K562 (cell line): ENCODE data around the gene TRIOBP. TPM values are rescaled to one million over a fixed set of nuclear protein-coding genes. Genes with fewer than 3 reads are reported as not detected.

ENCODE experiments used
- ATF7 ChIP-seq: fragments of 450-650 bp; IDR thresholded peaks from 2 replicates; pipeline ENCODE4 v1.7.1; 2014; ENCODE audit warnings: mild to moderate bottlenecking, moderate library complexity
- CHD2 ChIP-seq: IDR thresholded peaks from 2 replicates; pipeline ENCODE4 v1.6.1; 2011; ENCODE audit warnings: low read depth, low read length
- DNMT1 ChIP-seq: fragments of 450-650 bp; IDR thresholded peaks from 2 replicates; pipeline ENCODE4 v1.6.1; 2016; ENCODE audit warnings: antibody characterized with exemption, mild to moderate bottlenecking
- KDM4B ChIP-seq, 2 experiments: fragments of 450-650 bp in 1 of 2; sonication (generic) in 1 of 2; IDR thresholded peaks; 2 replicates each; pipeline ENCODE4 v1.6.1; 2016 to 2017; ENCODE audit warnings: borderline replicate concordance in 2 of 2, antibody characterized with exemption in 1 of 2, low read depth in 1 of 2, mild to moderate bottlenecking in 1 of 2
- KLF13 ChIP-seq: fragments of 450-650 bp; IDR thresholded peaks from 2 replicates; pipeline ENCODE4 v1.6.1; 2016; ENCODE audit warnings: missing genetic modification characterization, low read depth, mild to moderate bottlenecking, missing compliant biosample characterization, moderate library complexity, borderline replicate concordance
- POLR2A ChIP-seq: fragments of 450-650 bp; conservative IDR thresholded peaks from 2 replicates; pipeline ENCODE4 v1.6.1; 2016
- TEAD4 ChIP-seq, 2 experiments: sonication (generic) in 1 of 2; formaldehyde crosslinking in 1 of 2; IDR thresholded peaks; 2 replicates each; pipeline versions ENCODE4 v1.6.1 to v1.8.0; 2012 to 2022; ENCODE audit warnings: borderline replicate concordance in 1 of 2, inconsistent platforms in 1 of 2, low read length in 1 of 2, mild to moderate bottlenecking in 1 of 2, missing genetic modification reagents in 1 of 2
- ZFX ChIP-seq: sonication (generic); formaldehyde crosslinking; IDR thresholded peaks from 2 replicates; pipeline ENCODE4 v1.8.0; 2022; ENCODE audit warnings: mild to moderate bottlenecking, missing genetic modification reagents, moderate library complexity
- polyA plus RNA-seq, 8 experiments: library from polyadenylated mRNA; depleted of rRNA in 4 of 8; stranded (reverse) in 5 of 8; unstranded in 3 of 8; fragments of >200 nt; fragmentation: Nextera tagmentation in 2 of 8; fragmentation: Illumina TruSeq in 1 of 8; extraction: Ambion mirVana in 2 of 8; extraction: Trizol in 1 of 8; gene quantifications; 2 replicates each; pipeline versions ENCODE4 v1.2.1 to v1.2.3, GENCODE V29; 2011 to 2014; ENCODE audit warnings: inconsistent platforms in 1 of 8, missing spikeins in 1 of 8
- total RNA-seq, 7 experiments: library from RNA; depleted of rRNA in 6 of 7; stranded (reverse); fragments of >200 nt in 6 of 7; fragmentation: Illumina TruSeq in 2 of 7; extraction: Trizol in 2 of 7; gene quantifications; 2 replicates each; pipeline versions ENCODE4 v1.2.1 to v1.2.3, GENCODE V29; 2011 to 2021; ENCODE audit warnings: low replicate concordance in 1 of 7
- TF ChIP-seq, protein P1 (sequence below): fragments of 450-650 bp; IDR thresholded peaks from 2 replicates; pipeline ENCODE4 v1.6.1; 2017; ENCODE audit warnings: antibody characterized with exemption, mild to moderate bottlenecking
- TF ChIP-seq, protein P2 (sequence below), 2 experiments: fragments of 450-650 bp; IDR thresholded peaks; 2 replicates each; pipeline ENCODE4 v1.6.1; 2016; ENCODE audit warnings: mild to moderate bottlenecking in 2 of 2, borderline replicate concordance in 1 of 2, low read depth in 1 of 2, moderate library complexity in 1 of 2
- TF ChIP-seq, protein P3 (sequence below), 2 experiments: fragments of 450-650 bp in 1 of 2; sonication (generic) in 1 of 2; formaldehyde crosslinking in 1 of 2; IDR thresholded peaks in 1 of 2; conservative IDR thresholded peaks in 1 of 2; 2 replicates each; pipeline versions ENCODE4 v1.6.1 to v1.8.1; 2016 to 2023; ENCODE audit warnings: mild to moderate bottlenecking in 2 of 2, moderate library complexity in 2 of 2, inconsistent platforms in 1 of 2, missing genetic modification reagents in 1 of 2

Gene TRIOBP
- total and polyA plus RNA-seq, 9 of the 15 experiments (the other 6 are each of a cell fraction or from before 2014, with no cell fraction given): 0.24 to 13.8 (median 5.5) TPM

DNA sequence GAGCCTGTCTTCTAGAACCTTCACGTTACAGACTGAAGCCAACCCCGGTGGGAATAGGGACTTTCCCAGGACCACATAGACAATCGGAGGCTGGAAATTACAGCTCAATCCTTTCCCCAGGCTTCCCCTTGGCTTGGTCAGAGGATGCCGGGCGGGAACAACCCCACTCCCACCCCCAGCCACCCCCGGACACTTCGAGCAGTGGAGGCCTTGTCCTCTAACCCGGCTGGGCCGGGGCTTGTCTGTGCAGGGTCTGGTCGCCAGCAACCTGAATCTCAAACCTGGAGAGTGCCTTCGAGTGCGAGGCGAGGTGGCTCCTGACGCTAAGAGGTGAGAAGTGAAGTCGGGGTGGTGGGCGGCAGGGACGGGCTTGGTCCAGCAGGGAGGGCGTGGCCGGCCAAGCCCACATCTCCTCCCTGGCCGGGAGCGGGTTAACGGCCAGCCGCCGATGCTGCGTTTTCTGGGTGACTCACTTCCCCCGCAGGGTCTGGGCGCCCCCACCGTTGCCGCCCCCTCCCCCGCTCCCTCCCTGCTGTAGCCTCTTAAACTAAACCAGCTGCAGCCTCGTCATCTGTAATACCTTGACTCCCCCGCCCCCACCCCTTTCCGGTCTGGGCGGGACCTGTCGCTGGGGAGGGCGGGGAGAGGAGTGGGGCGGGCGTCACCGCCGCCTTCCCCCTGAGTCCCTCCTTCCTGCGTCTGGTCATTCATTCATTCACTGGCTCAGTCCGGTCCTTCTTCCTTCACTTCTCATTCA is 19.9 kb upstream of the TRIOBP start (continued):
- TF ChIP-seq, protein P1, sequence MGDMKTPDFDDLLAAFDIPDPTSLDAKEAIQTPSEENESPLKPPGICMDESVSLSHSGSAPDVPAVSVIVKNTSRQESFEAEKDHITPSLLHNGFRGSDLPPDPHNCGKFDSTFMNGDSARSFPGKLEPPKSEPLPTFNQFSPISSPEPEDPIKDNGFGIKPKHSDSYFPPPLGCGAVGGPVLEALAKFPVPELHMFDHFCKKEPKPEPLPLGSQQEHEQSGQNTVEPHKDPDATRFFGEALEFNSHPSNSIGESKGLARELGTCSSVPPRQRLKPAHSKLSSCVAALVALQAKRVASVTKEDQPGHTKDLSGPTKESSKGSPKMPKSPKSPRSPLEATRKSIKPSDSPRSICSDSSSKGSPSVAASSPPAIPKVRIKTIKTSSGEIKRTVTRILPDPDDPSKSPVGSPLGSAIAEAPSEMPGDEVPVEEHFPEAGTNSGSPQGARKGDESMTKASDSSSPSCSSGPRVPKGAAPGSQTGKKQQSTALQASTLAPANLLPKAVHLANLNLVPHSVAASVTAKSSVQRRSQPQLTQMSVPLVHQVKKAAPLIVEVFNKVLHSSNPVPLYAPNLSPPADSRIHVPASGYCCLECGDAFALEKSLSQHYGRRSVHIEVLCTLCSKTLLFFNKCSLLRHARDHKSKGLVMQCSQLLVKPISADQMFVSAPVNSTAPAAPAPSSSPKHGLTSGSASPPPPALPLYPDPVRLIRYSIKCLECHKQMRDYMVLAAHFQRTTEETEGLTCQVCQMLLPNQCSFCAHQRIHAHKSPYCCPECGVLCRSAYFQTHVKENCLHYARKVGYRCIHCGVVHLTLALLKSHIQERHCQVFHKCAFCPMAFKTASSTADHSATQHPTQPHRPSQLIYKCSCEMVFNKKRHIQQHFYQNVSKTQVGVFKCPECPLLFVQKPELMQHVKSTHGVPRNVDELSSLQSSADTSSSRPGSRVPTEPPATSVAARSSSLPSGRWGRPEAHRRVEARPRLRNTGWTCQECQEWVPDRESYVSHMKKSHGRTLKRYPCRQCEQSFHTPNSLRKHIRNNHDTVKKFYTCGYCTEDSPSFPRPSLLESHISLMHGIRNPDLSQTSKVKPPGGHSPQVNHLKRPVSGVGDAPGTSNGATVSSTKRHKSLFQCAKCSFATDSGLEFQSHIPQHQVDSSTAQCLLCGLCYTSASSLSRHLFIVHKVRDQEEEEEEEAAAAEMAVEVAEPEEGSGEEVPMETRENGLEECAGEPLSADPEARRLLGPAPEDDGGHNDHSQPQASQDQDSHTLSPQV: peak; percentile 4; the same call in 1 of the 2 replicates
- TF ChIP-seq ATF7 (peak; percentile 42; the same call in 1 of the 2 replicates), CHD2 (0 out of 2 replicates have a peak, but pooled peaks have one; percentile 13), KLF13 (tag) (no peak), ZFX (CRISPR knock-in tag) (peak; percentile 33; the same call in 1 of the 2 replicates), POLR2A (no peak), DNMT1 (no peak), TEAD4 (IDR thresholded peaks at IDR 0.05; ENCODE audit: low read length) (no peak), TEAD4 (CRISPR knock-in tag; IDR thresholded peaks at IDR 0.05; ENCODE audit: borderline replicate concordance) (no peak), KDM4B (IDR thresholded peaks at IDR 0.05; ENCODE audit: borderline replicate concordance in 2 of 2, low read depth in 1 of 2) (peak in 1 of 2 experiments; percentile 78; a peak in 2 of 4 replicates)
- TF ChIP-seq, protein P2, sequence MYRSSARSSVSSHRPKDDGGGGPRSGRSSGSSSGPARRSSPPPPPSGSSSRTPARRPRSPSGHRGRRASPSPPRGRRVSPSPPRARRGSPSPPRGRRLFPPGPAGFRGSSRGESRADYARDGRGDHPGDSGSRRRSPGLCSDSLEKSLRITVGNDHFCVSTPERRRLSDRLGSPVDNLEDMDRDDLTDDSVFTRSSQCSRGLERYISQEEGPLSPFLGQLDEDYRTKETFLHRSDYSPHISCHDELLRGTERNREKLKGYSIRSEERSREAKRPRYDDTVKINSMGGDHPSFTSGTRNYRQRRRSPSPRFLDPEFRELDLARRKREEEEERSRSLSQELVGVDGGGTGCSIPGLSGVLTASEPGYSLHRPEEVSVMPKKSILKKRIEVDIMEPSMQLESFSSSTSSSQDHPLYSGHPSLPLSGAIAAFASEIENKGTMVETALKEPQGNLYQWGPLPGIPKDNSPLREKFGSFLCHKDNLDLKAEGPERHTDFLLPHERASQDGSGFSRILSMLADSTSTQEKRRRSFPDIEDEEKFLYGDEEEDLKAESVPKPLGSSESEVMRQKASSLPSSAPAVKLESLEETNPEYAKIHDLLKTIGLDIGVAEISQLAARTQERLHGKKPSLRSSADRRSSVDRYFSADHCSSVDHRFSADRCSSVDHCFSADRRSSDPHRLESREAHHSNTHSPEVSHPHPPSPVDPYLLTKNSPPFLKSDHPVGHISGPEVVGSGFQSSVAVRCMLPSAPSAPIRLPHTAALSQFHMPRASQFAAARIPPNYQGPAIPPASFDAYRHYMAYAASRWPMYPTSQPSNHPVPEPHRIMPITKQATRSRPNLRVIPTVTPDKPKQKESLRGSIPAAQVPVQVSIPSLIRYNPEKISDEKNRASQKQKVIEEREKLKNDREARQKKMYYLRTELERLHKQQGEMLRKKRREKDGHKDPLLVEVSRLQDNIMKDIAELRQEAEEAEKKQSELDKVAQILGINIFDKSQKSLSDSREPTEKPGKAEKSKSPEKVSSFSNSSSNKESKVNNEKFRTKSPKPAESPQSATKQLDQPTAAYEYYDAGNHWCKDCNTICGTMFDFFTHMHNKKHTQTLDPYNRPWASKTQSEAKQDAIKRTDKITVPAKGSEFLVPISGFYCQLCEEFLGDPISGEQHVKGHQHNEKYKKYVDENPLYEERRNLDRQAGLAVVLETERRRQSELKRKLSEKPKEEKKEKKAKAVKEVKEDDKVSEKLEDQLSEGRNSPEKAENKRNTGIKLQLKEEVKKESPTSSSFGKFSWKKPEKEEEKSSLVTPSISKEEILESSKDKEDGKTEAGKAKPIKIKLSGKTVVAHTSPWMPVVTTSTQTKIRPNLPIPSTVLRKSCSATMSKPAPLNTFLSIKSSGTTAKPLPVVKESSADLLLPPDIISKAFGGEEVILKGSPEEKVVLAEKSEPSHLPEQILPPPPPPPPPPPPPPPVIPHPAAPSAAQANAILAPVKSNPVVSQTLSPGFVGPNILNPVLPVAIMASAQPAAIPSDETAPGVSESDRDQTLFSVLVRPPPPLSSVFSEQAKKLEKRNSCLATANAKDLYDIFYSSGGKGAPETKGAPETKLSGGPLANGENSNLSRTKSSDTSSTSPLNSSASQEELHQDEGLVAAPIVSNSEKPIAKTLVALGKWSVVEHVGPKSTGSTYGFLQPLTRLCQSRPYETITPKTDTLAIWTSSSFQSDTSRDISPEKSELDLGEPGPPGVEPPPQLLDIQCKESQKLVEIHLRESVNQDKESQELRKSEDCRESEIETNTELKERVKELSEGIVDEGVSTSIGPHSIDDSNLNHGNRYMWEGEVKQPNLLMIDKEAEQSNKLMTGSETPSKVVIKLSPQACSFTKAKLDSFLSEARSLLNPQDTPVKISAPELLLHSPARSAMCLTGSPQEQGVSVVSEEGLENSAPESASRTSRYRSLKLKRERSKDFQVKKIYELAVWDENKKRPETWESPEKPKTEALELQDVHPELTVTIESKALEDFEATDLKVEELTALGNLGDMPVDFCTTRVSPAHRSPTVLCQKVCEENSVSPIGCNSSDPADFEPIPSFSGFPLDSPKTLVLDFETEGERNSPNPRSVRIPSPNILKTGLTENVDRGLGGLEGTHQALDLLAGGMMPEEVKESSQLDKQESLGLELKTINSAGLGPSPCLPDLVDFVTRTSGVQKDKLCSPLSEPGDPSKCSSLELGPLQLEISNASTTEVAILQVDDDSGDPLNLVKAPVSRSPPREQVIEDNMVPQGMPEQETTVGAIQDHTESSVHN (IDR thresholded peaks at IDR 0.05; ENCODE audit: borderline replicate concordance in 1 of 2, low read depth in 1 of 2): peak in 1 of 2 experiments; percentile 65; a peak in 1 of 4 replicates
- TF ChIP-seq, protein P3, sequence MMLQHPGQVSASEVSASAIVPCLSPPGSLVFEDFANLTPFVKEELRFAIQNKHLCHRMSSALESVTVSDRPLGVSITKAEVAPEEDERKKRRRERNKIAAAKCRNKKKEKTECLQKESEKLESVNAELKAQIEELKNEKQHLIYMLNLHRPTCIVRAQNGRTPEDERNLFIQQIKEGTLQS (IDR thresholded peaks at IDR 0.05): peak; percentile 88
- TF ChIP-seq, protein P3 (CRISPR knock-in tag; conservative IDR thresholded peaks at IDR 0.05): no peak
